Cortex of kidney (tissue), 1 donor: ENCODE results near the gene SLC7A11.

ENCODE experiments used
- DNase-seq: peaks from one replicate; lab custom pipeline; 2025; lab: John Stamatoyannopoulos, UW

SLC7A11 gene

GRCh38 chr4:138205531-138206233 lies 36.5 kb downstream of the SLC7A11 start:
- no peak for DNase-seq

- DNase-seq, result no peak
These were observed 37.6 kb downstream of the SLC7A11 start for GRCh38 chr4:138204507-138204906.

- no peak for DNase-seq
These were observed 39.5 kb downstream of the SLC7A11 start for GRCh38 chr4:138202686-138203085.

- DNase-seq, result no peak
These were observed 41.9 kb downstream of the SLC7A11 start for GRCh38 chr4:138200236-138200590.

GRCh38 chr4:138199568-138200235 lies 42.4 kb downstream of the SLC7A11 start:
- DNase-seq, result no peak

GRCh38 chr4:138196153-138196552 lies 46.0 kb downstream of the SLC7A11 start:
- no peak for DNase-seq

- DNase-seq, result no peak
These were observed 48.2 kb downstream of the SLC7A11 start for GRCh38 chr4:138193963-138194362.

- no peak for DNase-seq
These were observed 50.0 kb downstream of the SLC7A11 start for GRCh38 chr4:138192113-138192512.

- no peak for DNase-seq
These were observed 51.7 kb downstream of the SLC7A11 start for GRCh38 chr4:138190452-138190858.

- no peak for DNase-seq
These were observed 52.9 kb downstream of the SLC7A11 start for GRCh38 chr4:138189206-138189605.

GRCh38 chr4:138188406-138189084 lies 53.6 kb downstream of the SLC7A11 start:
- DNase-seq, result no peak

- DNase-seq, result no peak
These were observed 56.1 kb downstream of the SLC7A11 start for GRCh38 chr4:138185859-138186645.

GRCh38 chr4:138184886-138185285 lies 57.3 kb downstream of the SLC7A11 start:
- no peak for DNase-seq

- DNase-seq, result no peak
These were observed 59.2 kb downstream of the SLC7A11 start for GRCh38 chr4:138182838-138183426.

GRCh38 chr4:138181287-138181686 lies 60.9 kb downstream of the SLC7A11 start:
- no peak for DNase-seq

- DNase-seq, result no peak
These were observed 63.6 kb downstream of the SLC7A11 start for GRCh38 chr4:138178566-138178965.

- no peak for DNase-seq
These were observed 64.7 kb downstream of the SLC7A11 start for GRCh38 chr4:138177278-138177968.

GRCh38 chr4:138174981-138175794 lies 67.0 kb downstream of the SLC7A11 start:
- no peak for DNase-seq

GRCh38 chr4:138164208-138164607 lies 77.9 kb downstream of the SLC7A11 start:
- no peak for DNase-seq

GRCh38 chr4:138163171-138163570 lies 79.0 kb downstream of the SLC7A11 start:
- no peak for DNase-seq

GRCh38 chr4:138162259-138162658 lies 79.9 kb downstream of the SLC7A11 start:
- DNase-seq, result no peak
